Activated naive CD8-positive, alpha-beta T cell (primary cell): ENCODE results near the gene SPDYE4.

Experiments
- H3K27ac Mint-ChIP-seq: one replicate; pipeline ENCODE4 v1.8.0; 2021; ENCODE audit warnings: mixed read lengths
- H3K27me3 Mint-ChIP-seq: one replicate; pipeline ENCODE4 v1.8.0; 2021; ENCODE audit warnings: mixed read lengths
- H3K36me3 Mint-ChIP-seq: one replicate; pipeline ENCODE4 v1.8.0; 2021; ENCODE audit warnings: mixed read lengths
- H3K4me1 Mint-ChIP-seq: one replicate; pipeline ENCODE4 v1.8.0; 2021; ENCODE audit warnings: low read depth, mixed read lengths
- H3K4me3 Mint-ChIP-seq: one replicate; pipeline ENCODE4 v1.8.0; 2021; ENCODE audit warnings: mild to moderate bottlenecking, mixed read lengths
- H3K9me3 Mint-ChIP-seq: one replicate; pipeline ENCODE4 v1.8.0; 2021; ENCODE audit warnings: low read depth, mixed read lengths

Gene SPDYE4

GRCh38 chr17:8792646-8793045 lies 34.3 kb upstream of the SPDYE4 start:
- no peak overlapping the region for H3K27ac Mint-ChIP-seq
- peaks cover 4% of the 10 kb centered on the region for H3K36me3 Mint-ChIP-seq
- H3K9me3 Mint-ChIP-seq = peaks cover 5% of the 10 kb centered on the region
- no peaks in the 10 kb centered on the region for H3K27me3 Mint-ChIP-seq
- no peaks in the 10 kb centered on the region for H3K4me1 Mint-ChIP-seq
- H3K4me3 Mint-ChIP-seq = no peak overlapping the region

GRCh38 chr17:8791910-8792270 lies 33.5 kb upstream of the SPDYE4 start:
- Mint-ChIP-seq H3K4me1 (no peaks in the 10 kb centered on the region), H3K27me3 (no peaks in the 10 kb centered on the region), H3K36me3 (peaks cover 4% of the 10 kb centered on the region), H3K9me3 (peaks cover 5% of the 10 kb centered on the region), H3K27ac (no peak overlapping the region), H3K4me3 (no peak overlapping the region)

GRCh38 chr17:8791248-8791909 lies 33.0 kb upstream of the SPDYE4 start:
- H3K36me3 Mint-ChIP-seq = peaks cover 4% of the 10 kb centered on the region
- H3K4me1 Mint-ChIP-seq = no peaks in the 10 kb centered on the region
- no peak overlapping the region for H3K27ac Mint-ChIP-seq
- no peak overlapping the region for H3K4me3 Mint-ChIP-seq
- H3K9me3 Mint-ChIP-seq = peaks cover 5% of the 10 kb centered on the region
- no peaks in the 10 kb centered on the region for H3K27me3 Mint-ChIP-seq

GRCh38 chr17:8789743-8790142 lies 31.4 kb upstream of the SPDYE4 start:
- no peaks in the 10 kb centered on the region for H3K27me3 Mint-ChIP-seq
- H3K4me3 Mint-ChIP-seq = no peak overlapping the region
- H3K9me3 Mint-ChIP-seq = peaks cover 5% of the 10 kb centered on the region
- peaks cover 4% of the 10 kb centered on the region for H3K36me3 Mint-ChIP-seq
- no peaks in the 10 kb centered on the region for H3K4me1 Mint-ChIP-seq
- no peak overlapping the region for H3K27ac Mint-ChIP-seq

- Mint-ChIP-seq H3K4me3 (no peak overlapping the region), H3K27me3 (no peaks in the 10 kb centered on the region), H3K27ac (no peak overlapping the region), H3K4me1 (no peaks in the 10 kb centered on the region), H3K9me3 (peaks cover 5% of the 10 kb centered on the region), H3K36me3 (peaks cover 4% of the 10 kb centered on the region)
Observed at GRCh38 chr17:8788998-8789397, 30.7 kb upstream of the SPDYE4 start.

- no peaks in the 10 kb centered on the region for H3K9me3 Mint-ChIP-seq
- H3K27ac Mint-ChIP-seq = no peak overlapping the region
- H3K27me3 Mint-ChIP-seq = no peaks in the 10 kb centered on the region
- H3K36me3 Mint-ChIP-seq = peaks cover 3% of the 10 kb centered on the region
- no peak overlapping the region for H3K4me3 Mint-ChIP-seq
- no peaks in the 10 kb centered on the region for H3K4me1 Mint-ChIP-seq
Observed at GRCh38 chr17:8785547-8786413, 27.4 kb upstream of the SPDYE4 start.

GRCh38 chr17:8782176-8782575 lies 23.8 kb upstream of the SPDYE4 start:
- H3K4me3 Mint-ChIP-seq = no peak overlapping the region
- H3K27ac Mint-ChIP-seq = no peak overlapping the region
- no peaks in the 10 kb centered on the region for H3K9me3 Mint-ChIP-seq
- no peaks in the 10 kb centered on the region for H3K27me3 Mint-ChIP-seq
- peaks cover 6% of the 10 kb centered on the region for H3K36me3 Mint-ChIP-seq
- no peaks in the 10 kb centered on the region for H3K4me1 Mint-ChIP-seq

- H3K36me3 Mint-ChIP-seq = peaks cover 6% of the 10 kb centered on the region
- H3K9me3 Mint-ChIP-seq = no peaks in the 10 kb centered on the region
- H3K27ac Mint-ChIP-seq = no peak overlapping the region
- H3K4me1 Mint-ChIP-seq = no peaks in the 10 kb centered on the region
- H3K27me3 Mint-ChIP-seq = no peaks in the 10 kb centered on the region
- no peak overlapping the region for H3K4me3 Mint-ChIP-seq
Observed at GRCh38 chr17:8781776-8782175, 23.4 kb upstream of the SPDYE4 start.

GRCh38 chr17:8776881-8777280 lies 18.5 kb upstream of the SPDYE4 start:
- Mint-ChIP-seq H3K4me3 (no peak overlapping the region), H3K27ac (no peak overlapping the region), H3K36me3 (peaks cover 13% of the 10 kb centered on the region), H3K27me3 (peaks cover 8% of the 10 kb centered on the region), H3K4me1 (no peaks in the 10 kb centered on the region), H3K9me3 (no peaks in the 10 kb centered on the region)

- Mint-ChIP-seq H3K4me1 (no peaks in the 10 kb centered on the region), H3K4me3 (no peak overlapping the region), H3K9me3 (no peaks in the 10 kb centered on the region), H3K27ac (no peak overlapping the region), H3K27me3 (peaks cover 8% of the 10 kb centered on the region), H3K36me3 (peaks cover 13% of the 10 kb centered on the region)
Observed at GRCh38 chr17:8776248-8776647, 17.9 kb upstream of the SPDYE4 start.

- Mint-ChIP-seq H3K4me3 (no peak overlapping the region), H3K27me3 (no peaks in the 10 kb centered on the region), H3K9me3 (no peaks in the 10 kb centered on the region), H3K27ac (no peak overlapping the region), H3K4me1 (no peaks in the 10 kb centered on the region), H3K36me3 (no peaks in the 10 kb centered on the region)
Observed at GRCh38 chr17:8766731-8767130, 8.4 kb upstream of the SPDYE4 start.

GRCh38 chr17:8762012-8762411 lies 3.7 kb upstream of the SPDYE4 start:
- H3K36me3 Mint-ChIP-seq = no peaks in the 10 kb centered on the region
- H3K27me3 Mint-ChIP-seq = no peaks in the 10 kb centered on the region
- no peak overlapping the region for H3K27ac Mint-ChIP-seq
- no peaks in the 10 kb centered on the region for H3K9me3 Mint-ChIP-seq
- no peak overlapping the region for H3K4me3 Mint-ChIP-seq
- no peaks in the 10 kb centered on the region for H3K4me1 Mint-ChIP-seq

- Mint-ChIP-seq H3K4me1 (no peaks in the 10 kb centered on the region), H3K27me3 (peaks cover 8% of the 10 kb centered on the region), H3K27ac (no peak overlapping the region), H3K9me3 (no peaks in the 10 kb centered on the region), H3K4me3 (no peak overlapping the region), H3K36me3 (no peaks in the 10 kb centered on the region)
Observed at GRCh38 chr17:8757189-8757588, 1.2 kb downstream of the SPDYE4 start.

- Mint-ChIP-seq H3K9me3 (no peaks in the 10 kb centered on the region), H3K4me1 (no peaks in the 10 kb centered on the region), H3K4me3 (no peak overlapping the region), H3K27me3 (peaks cover 8% of the 10 kb centered on the region), H3K36me3 (no peaks in the 10 kb centered on the region), H3K27ac (no peak overlapping the region)
Observed at GRCh38 chr17:8755590-8756255, 2.6 kb downstream of the SPDYE4 start.

GRCh38 chr17:8754890-8755289 lies 3.5 kb downstream of the SPDYE4 start:
- Mint-ChIP-seq H3K9me3 (no peaks in the 10 kb centered on the region), H3K4me3 (no peak overlapping the region), H3K27ac (no peak overlapping the region), H3K27me3 (peaks cover 8% of the 10 kb centered on the region), H3K4me1 (no peaks in the 10 kb centered on the region), H3K36me3 (no peaks in the 10 kb centered on the region)
